Cerebellar cortex (tissue), 1 donor: ENCODE data around the gene MYMK.

Experiments used
- DNase-seq: peaks from one replicate; pipeline ENCODE4 v3.0.0-alpha.2; 2015; ENCODE audit warnings: low spot score

Gene MYMK

DNA sequence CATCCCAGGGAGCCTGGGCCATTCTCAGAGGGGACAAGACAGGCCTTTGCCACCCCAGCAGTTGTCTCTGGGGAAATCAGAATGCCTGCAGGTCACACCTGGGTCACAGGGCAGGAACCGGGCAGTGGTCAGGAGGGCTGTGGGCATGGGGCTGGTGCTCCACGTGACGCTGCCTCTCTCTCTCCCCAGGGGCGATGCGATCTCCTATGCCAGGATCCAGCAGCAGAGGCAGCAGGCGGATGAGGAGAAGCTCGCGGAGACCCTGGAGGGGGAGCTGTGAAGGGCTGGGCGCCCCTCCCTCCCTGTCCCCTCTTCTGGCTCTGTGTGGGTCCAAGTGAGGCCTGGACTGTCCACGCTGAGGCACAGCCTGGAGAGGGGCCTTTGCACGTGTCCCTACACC, 56.4 kb downstream of the MYMK start:
- DNase-seq = no peak

DNA sequence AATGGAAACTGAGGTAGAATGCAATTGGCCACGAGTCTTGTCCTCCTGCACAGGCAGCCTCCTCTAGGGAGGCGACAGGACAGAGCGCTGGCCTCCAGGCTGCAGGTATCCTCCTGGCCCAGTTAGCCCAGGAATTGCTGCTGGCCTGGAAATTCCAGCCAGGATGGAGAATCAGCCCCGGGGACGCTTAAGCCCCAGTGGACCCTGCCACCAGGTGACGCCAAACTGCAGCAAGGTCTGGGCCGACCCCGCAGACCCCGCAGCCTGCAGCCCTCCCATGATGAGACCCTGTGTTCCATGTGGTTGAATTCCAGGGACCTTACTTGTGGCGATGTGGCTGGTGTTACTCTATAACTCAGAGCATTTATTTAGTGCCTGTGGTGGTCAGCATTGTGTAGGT, 57.7 kb downstream of the MYMK start:
- no peak for DNase-seq

DNA sequence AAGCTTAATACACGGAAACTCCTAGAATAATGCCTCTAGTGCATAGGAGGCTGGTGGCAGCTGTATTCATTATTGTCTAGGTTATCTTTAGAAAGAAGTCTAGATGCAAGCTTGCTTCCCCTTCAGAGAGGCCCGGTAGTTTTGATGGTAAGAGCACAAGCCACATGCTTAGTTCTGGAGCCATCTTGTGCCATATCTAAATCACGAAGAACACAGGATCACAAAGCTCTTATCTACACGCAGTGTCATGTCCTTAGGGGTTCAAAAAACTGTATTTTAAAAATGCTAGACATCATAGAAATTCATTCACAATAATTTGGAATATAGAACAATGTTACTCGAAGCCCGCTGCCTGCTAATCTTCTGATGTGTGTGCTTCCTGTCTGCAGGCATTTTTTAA, 58.8 kb downstream of the MYMK start:
- no peak for DNase-seq

DNA sequence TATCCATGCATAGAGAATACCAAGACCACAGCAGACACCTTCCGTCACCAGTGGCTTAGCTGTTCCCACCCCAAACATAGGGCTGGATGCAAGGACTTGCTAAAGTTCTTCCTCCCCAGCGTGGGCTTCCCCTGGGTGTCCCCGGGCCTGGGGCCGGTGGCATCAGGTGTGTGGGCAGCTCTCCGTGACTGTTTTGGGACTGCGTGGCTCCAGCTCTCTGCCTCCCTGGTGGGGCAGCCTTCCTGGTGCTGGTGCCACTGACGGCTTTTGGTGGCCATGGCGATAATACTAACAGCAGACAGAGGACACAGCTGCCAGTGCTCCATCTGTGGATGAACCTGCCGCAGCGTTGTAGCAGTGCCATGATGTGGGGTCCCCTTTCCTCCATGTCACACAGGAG, 60.1 kb downstream of the MYMK start:
- no peak for DNase-seq
